OCI-LY7 (cell line): ENCODE data around the gene TFF2.

Source experiments
- EZH2phosphoT487 ChIP-seq: fragments of 200-600 bp; sonication (generic); IDR thresholded peaks from 2 replicates; pipeline ENCODE4 v1.6.1; 2018; ENCODE audit warnings: low read depth, borderline replicate concordance, mild to moderate bottlenecking, mixed run types, antibody characterized with exemption, low read length, moderate library complexity, mixed read lengths
- TF ChIP-seq, protein P1 (sequence below): fragments of 200-600 bp; sonication (generic); conservative IDR thresholded peaks from 2 replicates; pipeline ENCODE4 v1.5.1; 2014; ENCODE audit warnings: mild to moderate bottlenecking, antibody characterized with exemption, low read length, moderate library complexity, mixed read lengths

DNA sequence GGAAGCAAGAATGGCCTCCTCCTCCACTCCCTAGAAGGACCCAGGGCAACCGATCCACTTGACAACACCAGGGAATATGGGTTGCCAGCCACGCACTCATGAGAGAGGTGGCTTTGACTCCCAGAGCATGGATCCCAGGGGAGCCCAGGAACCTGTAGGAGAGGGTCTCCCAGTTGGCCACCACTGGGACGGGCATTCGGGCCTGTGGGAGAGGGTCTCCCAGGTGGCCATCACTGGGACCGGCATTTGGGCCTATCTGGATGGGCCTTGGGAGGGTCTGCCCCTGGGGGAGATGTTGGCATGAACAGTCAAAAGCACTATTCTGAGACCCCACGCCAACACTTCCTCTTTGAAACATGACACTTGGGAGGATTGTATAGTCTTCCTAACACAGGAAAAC, 15.0 kb upstream of the TFF2 start:
- TF ChIP-seq, protein P1, sequence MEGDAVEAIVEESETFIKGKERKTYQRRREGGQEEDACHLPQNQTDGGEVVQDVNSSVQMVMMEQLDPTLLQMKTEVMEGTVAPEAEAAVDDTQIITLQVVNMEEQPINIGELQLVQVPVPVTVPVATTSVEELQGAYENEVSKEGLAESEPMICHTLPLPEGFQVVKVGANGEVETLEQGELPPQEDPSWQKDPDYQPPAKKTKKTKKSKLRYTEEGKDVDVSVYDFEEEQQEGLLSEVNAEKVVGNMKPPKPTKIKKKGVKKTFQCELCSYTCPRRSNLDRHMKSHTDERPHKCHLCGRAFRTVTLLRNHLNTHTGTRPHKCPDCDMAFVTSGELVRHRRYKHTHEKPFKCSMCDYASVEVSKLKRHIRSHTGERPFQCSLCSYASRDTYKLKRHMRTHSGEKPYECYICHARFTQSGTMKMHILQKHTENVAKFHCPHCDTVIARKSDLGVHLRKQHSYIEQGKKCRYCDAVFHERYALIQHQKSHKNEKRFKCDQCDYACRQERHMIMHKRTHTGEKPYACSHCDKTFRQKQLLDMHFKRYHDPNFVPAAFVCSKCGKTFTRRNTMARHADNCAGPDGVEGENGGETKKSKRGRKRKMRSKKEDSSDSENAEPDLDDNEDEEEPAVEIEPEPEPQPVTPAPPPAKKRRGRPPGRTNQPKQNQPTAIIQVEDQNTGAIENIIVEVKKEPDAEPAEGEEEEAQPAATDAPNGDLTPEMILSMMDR, result no peak
- no peak for TF ChIP-seq EZH2phosphoT487
